HTERT RPE-1 (cell line): Measurements from ENCODE around the gene RASSF3.
"Not testable (repeated sequence)": the region's sequence is repeated elsewhere in the genome, so short reads cannot be mapped to it uniquely, and the experiment has no call there.

Experiments
- in situ Hi-C: fragments of 300-500 bp; cut with MboI; formaldehyde crosslinking; loops from 4 replicates; pipeline ENCODE4 v1.14.3; 2020; ENCODE audit warnings: low sequenced_read_pairs

Gene RASSF3

DNA sequence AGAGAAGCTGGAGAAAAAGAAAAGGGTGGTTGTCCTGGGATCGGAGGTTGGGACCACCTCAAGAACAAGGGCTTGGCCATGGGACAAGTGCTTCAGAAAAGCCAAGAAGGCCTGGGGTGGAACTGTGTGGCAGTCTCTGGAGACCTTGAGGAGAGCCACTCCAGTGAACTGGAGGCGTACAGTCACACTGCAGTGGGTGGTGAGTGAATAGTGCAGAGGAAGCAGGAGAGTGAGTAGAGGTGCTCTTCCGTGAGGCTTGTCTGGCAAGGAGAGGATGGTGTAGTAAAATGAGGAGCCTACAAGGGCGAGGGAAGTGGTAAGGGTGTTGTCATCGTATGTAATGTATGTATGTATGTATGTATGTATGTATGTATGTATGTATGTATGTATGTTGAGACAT lies 20.9 kb downstream of the RASSF3 start:
- in situ Hi-C loops = no loop called here

- in situ Hi-C loops = no loop called here
Observed at GRCh38 chr12:64633011-64633939, 23.0 kb downstream of the RASSF3 start.

- in situ Hi-C loops = no loop called here
Observed at GRCh38 chr12:64633940-64634337, 23.6 kb downstream of the RASSF3 start.

- in situ Hi-C loops = no loop called here
Observed at GRCh38 chr12:64634508-64635092, 24.3 kb downstream of the RASSF3 start.

DNA sequence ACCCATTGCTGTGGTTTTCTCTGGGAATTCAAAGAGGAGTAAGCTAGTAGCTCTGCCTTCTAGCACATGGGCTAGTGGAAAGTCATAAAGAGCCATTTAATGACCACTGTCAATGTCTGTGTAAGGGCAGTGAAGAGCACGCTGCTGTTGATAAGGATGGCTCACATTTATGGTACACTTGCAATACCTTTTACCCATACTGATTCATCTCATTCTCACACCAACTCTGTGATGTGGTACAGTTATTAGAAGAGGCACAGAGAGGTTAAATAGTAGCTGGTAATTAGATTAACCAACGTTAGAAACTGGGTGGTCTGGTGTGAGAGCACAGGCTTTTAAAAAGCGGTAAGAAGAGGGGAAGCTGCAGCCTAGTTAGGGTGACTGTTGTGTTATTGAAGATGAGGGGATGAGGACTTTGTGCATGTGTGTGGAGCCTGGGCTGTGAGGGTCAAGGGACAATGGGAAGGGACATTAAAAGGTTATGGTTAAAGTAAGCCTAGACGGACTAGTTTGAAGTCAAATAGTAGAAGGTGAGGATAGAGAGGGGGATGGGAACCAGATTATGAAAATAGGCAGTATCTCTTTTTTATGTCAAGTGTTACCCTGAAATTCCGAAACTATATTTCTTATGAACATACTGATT lies 25.2 kb downstream of the RASSF3 start:
- in situ Hi-C loops = no loop called here

DNA sequence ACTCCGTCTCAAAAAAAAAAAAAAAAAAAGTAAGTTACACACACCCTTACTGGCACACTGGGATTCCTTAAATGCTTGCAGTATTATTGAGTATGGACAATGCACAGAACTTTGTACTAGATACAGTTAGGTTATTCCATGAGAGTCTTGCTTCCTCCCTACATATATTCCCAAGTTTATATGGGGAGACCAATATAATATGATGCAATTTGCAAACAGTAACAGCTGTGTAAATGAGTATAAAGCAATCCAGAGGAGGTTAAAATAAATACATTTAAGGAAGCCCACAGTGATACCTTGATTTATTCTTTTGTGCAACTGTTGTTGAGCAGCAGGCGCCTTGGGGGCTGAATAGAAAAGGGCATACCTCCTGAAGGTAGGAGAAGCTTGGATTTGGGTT lies 26.6 kb downstream of the RASSF3 start:
- in situ Hi-C loops = no loop called here

GRCh38 chr12:64639466-64639865 lies 29.2 kb downstream of the RASSF3 start:
- in situ Hi-C loops = no loop called here

GRCh38 chr12:64646318-64646717 lies 36.0 kb downstream of the RASSF3 start:
- in situ Hi-C loops = no loop called here

- in situ Hi-C loops = no loop called here
Observed at GRCh38 chr12:64649487-64649886, 39.2 kb downstream of the RASSF3 start.

GRCh38 chr12:64650762-64651161 lies 40.5 kb downstream of the RASSF3 start:
- in situ Hi-C loops = no loop called here

- in situ Hi-C loops = no loop called here
Observed at GRCh38 chr12:64652346-64652745, 42.1 kb downstream of the RASSF3 start.

DNA sequence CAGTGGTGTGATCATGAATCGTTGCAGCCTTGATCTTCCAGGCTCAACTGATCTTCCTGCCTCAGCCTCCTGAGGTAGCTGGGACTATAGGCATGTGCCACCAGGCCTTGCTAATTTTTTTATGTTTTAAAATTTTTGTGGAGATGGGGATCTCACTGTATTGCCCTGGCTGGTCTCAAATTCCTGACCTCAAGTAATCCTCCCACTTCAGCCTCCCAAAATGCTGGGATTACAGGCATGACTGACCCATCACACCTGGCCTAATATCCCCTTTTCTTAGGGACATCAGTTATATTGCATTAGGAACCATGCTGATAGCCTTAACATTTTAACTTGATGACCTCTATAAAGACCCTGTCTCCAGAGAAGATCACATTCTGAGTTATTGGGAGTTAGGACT lies 42.8 kb downstream of the RASSF3 start:
- in situ Hi-C loops = no loop called here

DNA sequence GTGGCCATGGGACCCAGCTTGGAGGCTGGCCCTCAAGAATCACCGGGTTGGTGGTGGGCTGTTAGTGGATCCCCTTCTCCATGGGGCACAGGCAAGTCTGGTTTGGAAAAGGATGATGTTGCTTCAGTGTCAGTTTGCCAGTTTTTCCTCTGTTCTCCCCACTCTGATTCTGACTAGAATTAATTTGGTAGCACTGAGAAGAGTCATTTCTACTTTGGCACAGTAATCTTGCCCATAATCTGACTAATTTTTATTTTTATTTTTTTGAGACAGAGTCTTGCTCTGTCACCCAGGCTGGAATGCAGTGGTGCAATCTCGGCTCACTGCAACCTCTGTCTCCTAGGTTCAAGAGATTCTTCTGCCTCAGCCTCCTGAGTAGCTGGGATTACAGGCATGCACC lies 43.6 kb downstream of the RASSF3 start:
- in situ Hi-C loops = not testable (repeated sequence)

- in situ Hi-C loops = no loop called here
Observed at GRCh38 chr12:64655141-64655540, 44.8 kb downstream of the RASSF3 start.

- in situ Hi-C loops = no loop called here
Observed at GRCh38 chr12:64656429-64656828, 46.1 kb downstream of the RASSF3 start.

DNA sequence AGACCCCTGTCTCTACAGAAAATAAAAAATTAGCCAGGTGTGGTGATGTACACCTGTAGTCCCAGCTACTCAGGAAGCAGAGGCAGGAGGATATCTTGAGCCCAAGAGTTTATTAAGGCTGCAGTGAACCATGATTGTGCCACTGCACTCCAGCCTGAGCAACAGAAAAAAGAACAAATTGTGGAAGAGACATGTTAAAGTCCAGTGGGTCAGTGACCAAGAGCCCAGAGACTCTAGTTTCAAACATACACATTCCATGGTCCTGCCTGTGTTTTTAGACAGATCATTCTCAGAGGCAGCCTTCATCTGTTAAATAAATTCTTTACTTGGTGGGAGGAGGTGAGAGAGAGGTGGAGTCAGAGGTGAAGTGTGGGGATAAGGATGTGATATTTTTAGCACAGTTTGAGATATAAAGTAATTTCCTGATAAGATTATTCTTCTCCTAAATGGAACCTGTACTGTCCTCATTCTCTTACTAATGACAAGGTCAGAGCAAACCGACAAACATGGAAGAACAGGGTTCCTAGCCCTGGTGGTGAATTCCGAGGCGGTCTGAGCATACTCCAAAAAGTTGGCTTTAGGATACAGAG lies 48.7 kb downstream of the RASSF3 start:
- in situ Hi-C loops = no loop called here

GRCh38 chr12:64660237-64661018 lies 50.1 kb downstream of the RASSF3 start:
- in situ Hi-C loops = no loop called here

GRCh38 chr12:64663015-64663414 lies 52.7 kb downstream of the RASSF3 start:
- in situ Hi-C loops = no loop called here

GRCh38 chr12:64665514-64665913 lies 55.2 kb downstream of the RASSF3 start:
- in situ Hi-C loops = no loop called here

DNA sequence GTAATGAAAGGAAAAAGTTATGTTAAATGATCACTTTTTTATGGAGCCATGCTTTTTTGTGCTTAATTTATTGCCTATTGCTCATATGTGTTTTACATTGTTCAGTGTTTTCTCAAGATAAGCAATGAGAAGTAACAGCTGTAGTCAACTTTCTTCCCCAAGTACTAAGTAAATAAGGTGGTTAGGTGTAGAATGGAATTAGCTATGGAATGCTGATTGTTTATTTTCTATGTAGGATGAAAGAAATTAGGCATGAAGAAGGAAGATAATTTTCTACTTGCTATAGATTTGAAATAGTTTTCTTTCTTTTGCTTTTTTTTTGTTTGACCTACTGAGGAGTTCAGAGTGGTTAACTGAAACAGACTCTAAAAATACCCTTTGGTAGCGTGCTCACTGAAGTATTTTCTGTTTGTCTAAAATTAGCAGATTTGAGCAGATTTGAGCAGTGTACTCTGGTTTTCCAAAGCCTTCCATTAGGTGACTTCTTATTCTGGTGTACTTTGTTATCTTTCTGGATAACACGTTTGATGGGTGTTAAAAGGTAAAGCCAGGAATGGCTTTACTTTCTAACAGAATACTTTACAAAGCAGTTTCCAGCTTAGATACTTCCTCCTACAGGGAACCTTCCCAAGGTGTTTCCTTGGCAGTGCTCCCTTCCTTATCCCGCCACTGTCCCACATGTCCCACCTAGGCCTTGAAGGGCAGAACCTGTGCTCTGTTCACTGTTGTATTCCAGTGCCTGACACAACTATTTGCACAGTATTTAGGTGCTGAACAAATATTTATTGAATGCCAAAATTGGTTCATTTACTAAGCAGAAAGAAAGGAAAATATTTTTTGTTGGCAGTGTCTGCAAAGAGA lies 56.0 kb downstream of the RASSF3 start:
- in situ Hi-C loops = no loop called here
